ENCODE measurements around the gene ENDOU.

The ENDOU gene

DNA sequence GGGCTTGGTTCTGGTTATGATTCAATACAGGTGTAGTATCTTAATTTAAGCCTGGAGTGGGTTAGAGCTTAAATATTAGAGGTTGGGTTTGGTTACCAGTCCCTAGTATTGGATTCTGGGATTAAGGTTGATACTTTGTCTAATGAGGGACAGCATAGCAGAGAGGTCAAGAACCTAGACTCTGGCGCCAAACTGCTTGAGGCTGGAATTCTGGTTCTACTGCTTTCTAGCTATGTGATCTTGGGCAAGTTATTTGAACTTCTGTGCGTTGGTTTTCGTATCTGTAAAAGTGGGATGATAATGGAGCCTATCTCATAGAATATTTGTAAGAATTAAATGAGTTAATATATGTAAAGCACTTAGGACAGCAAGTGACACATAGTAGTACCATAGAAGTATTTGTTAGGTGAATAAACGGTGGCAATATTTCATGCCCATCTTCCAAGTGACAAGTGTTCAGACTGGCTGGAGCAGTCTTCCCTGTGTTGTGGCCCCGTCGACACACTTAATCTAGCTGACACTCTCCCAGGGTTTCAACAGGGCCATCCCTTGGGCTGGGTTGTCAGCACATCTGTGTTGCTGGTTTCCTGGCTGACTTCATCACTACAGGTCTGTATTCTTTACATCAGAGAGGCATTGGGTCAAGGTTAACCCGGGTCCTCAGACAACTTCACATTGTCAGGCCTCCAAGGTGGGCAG lies 3.0 kb downstream of the ENDOU start:
- DNase-seq (ENCODE audit: low read depth in 4 of 4, low spot score in 1 of 4), result no peak

DNA sequence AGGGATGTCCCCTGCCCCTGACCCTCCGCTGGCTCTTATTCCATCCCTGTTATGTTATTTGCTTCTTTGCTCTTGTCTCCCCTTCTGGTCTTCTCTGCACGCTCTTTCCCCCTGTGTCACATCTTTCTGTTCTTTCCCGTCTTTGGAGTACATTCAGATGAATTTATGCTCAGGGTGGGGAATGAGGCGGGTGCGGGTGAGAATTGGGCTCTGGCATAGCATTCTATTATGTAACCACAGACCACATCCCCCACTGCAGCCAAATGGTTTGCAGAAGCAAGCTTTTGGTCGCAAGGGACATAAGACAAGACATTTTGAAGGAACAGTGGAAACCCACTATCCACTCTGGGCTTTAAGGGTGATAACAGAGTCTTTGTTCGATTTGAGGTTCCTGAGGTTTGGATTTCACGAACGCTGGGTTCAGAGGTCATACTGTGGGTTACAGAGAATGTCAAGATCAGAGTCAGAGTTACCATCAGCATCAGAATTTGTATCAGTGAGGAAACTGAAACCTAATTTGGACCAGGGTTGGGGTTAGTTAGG lies 3.8 kb downstream of the ENDOU start:
- no peak for DNase-seq (ENCODE audit: low read depth in 4 of 4, low spot score in 1 of 4)

DNA sequence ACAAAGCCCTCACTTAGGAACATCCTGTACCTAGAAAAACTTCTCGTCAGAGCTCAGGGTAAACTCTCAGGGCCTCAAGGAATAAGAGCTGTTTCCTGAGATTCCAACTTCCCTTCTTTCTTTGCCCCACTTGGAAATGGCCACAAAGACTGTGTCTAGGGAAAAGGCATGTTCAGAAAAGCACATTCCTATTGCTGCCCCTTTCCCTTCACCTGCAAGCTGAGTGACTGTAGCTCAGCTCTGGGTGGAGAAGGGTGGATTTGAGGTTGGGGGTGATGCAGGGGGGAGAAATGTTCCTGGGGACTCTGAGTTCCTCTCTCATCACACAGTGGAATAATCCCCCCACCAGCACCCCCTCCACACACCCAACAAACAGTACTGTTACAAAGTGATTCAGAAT lies 6.8 kb downstream of the ENDOU start:
- no peak for DNase-seq (ENCODE audit: low read depth in 4 of 4, low spot score in 1 of 4)

DNA sequence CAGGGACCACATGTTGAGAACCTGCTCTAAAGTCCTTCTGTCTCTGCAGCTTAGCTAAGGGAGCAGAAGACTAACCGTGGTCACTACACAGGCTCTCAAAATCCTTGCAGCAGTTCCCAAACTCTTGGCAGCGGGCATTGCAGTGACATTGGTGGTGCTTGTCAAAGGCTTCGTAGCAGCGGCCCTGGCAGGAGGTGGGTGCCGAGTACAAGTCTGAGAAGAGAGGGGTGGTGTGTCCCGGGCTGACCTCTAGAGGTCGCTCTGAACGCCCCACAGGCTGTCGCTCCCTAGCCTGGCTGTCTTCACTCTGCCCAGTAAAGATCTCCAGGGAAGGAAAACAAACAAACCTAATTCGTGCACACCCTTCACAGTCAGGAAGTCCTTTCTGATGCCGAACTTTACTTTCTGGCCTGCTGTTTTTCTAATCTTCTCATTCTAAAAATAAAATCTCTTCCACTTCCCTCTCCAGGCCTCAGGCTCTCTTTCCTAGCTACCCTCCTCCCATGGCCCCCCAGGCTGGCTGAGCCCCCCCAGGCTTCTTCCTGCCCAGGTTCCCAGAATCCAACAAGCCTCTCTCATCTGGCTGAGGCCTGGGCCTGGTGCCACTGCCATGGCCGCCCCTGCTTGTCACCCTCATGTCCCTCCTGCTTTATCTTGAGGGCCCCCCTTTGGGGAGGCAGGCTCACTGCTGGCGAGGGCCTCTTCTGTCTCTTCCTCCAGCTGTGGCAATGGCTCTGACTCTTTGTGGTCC lies 7.7 kb downstream of the ENDOU start:
- peak in 3 of 4 experiments; percentile 19 to 34 (median 20) for DNase-seq (ENCODE audit: low read depth in 4 of 4, low spot score in 1 of 4)

DNA sequence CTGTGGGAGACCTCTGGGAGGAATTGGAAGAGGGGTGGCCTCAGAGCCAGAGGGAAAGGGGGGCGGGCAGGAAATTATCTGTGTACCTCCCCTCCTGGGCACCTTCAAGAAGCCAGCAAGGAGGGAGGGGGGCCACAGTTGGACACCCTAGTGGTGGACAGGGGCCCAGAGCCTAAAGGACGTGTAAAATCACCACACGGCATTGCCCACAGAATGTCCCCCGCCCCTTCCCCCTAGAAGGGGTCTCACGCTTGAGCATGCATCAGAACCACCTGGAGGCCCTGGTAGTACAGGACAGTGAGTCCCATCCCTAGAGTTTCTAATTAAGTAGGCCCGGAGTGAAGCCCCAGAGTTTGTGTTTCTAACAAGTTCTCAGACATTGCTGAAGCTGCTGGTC lies 8.2 kb downstream of the ENDOU start:
- DNase-seq (ENCODE audit: low read depth in 4 of 4, low spot score in 1 of 4), result no peak

DNA sequence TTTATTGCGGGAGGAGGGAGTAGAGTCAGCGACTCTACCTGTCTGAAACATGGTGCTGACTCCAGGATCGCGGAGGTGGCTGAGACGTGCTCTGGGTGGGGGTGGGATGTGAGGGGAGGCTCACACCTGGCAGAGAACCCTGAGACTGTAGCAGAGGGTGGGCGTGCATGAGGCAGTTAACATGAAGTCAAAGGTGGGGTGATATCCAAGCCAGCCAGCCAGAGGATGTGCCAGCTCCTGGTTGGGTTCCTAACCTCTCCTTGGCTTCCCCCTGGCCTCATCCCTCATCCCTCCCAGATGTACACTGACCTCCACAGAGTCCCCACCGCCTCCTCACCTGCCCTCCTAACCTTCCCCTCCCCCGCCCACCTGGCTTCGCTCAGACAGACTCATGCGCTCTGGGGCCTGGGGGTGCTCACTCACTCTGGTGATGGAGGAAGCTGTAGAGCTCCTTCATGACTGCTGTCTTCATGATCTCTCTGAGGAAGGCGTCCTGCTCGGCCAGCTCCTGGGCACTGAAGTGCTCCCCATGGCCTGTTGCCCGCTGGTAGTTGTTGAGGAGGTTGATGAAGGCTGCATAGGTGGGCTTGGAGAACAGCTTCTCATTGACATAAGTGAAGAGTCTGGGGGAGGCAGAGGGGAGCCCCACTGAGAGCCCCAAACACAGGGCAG lies 9.3 kb downstream of the ENDOU start:
- DNase-seq (ENCODE audit: low read depth in 4 of 4, low spot score in 1 of 4), result no peak

DNA sequence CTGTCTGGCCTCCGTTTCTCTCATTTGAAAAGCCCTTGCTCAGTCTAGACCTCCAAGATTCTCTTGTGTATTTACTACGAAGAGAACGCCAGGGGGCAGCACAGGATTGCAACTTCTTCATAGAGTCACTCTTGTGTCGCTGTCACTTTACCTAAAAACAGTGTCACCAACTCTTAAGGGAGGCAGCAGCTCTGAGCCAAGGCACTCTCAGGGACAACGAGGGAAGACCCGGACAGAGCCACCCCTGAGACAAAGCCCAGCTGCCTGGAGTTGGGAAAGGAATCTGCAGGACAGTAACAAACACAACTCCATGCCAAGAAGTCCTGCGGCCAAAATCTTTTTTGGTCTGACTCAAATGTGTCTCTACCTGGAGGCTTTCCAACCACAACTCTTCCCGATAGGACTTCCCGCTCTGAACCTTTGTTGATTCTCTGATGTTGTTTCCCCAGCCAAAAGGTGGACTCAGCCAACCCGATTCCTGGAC lies 9.9 kb downstream of the ENDOU start:
- peak; percentile 68 to 75 (median 70) for DNase-seq (ENCODE audit: low read depth in 4 of 4, low spot score in 1 of 4)

DNA sequence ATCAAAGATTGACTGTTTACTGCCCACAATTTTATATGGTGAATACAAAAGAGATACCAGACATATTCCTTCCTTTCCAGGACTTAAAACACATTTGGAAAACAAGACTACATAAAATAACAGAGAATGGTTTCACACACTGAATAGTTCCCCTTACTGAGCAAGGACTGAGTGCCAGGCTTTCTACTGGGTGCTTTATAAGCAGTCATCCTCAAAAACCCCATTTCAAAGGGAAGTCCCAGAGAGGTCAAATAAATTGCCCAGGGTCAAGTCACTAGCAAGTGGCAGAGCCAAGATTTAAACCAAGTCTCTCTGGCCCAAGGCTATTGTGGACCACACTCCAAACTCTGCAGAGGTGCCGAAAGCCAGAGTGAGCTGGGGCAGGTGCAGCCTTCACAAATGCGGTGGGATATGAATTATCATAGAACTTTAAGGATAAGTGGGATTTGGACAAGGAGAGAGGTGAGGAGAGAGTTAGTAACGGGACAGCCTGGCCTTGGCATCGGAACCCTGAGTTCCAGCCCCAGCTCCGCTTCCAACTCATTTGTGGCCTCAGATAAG lies 10.4 kb downstream of the ENDOU start:
- no peak for DNase-seq (ENCODE audit: low read depth in 4 of 4, low spot score in 1 of 4)

DNA sequence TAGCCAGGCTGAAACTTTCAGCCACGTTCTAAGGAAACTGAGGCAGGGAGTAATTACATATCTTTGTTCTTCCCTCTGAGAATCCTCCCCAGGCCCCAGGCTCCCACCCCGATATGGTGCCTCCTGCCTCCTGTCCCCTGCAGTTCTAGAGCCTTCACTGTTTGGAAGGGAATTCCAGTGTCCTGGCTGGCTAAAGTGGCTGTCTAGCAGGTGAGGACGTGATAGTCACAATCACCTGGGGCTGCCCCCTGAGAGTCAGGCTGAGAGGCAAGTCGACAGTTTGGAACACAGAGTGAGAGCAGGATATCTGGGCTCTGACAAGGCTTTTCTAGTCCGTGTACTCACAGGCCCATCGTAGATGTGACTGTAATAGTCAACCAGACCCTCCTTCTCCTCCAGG lies 13.1 kb downstream of the ENDOU start:
- DNase-seq (ENCODE audit: low read depth in 4 of 4, low spot score in 1 of 4), result no peak

DNA sequence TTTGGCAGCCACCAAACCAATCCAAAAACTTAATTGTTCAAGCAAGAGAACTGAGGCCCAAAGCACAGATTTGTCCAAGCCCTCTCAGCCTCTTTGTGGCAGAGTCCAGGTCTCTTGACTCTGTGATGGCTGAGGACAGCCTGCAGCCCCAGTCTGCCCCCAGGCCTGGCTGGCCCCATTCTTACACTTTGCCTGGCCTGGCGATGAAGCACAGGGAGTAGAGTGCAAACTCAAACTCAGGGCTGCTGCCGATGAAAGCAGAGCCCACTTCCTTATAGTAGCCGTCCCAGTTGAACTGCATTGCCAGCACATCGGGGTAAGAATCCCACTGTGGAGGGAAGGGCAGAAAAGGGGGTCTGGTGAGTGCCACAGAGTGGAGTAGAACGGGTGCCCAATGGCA lies 13.8 kb downstream of the ENDOU start:
- DNase-seq (ENCODE audit: low read depth in 4 of 4, low spot score in 1 of 4), result no peak

DNA sequence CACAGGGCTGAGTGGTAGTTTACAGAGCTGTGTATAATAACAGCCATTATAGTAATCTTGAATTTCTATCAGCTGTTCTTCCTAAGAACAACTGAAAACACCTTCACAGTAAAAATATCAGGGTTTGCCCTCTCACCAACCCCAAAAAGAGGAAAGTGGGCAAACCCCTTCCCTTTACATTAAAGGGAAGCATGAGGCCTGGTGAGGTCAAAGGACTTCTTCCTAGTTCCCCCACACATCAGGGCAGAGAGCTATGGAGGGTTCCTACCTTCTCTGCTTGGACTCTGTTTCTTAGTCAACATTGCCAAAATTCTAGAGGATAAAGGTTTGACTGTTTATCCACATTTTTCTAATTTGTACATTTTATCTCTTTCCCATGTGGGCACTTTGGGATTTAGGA lies 15.0 kb downstream of the ENDOU start:
- DNase-seq (ENCODE audit: low read depth in 4 of 4, low spot score in 1 of 4), result no peak

DNA sequence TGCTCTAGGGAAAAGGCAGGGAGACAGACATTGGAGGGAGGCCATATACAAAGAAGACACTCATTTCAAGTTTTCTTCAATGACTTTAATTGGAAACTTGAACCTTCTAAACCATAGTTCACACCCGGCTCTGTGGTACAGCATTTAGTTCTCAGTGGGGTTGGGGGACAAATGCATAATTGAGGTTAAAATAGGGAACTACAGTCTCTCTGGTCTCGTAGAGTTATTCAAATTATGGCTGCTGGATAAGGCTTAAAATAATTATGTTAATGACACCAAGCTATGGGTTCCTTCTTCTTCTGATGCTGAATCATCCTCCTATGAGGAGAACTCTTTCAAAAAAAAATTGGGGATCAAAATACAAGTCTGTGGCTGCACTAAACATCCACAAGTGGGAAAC lies 15.6 kb downstream of the ENDOU start:
- no peak for DNase-seq (ENCODE audit: low read depth in 4 of 4, low spot score in 1 of 4)

DNA sequence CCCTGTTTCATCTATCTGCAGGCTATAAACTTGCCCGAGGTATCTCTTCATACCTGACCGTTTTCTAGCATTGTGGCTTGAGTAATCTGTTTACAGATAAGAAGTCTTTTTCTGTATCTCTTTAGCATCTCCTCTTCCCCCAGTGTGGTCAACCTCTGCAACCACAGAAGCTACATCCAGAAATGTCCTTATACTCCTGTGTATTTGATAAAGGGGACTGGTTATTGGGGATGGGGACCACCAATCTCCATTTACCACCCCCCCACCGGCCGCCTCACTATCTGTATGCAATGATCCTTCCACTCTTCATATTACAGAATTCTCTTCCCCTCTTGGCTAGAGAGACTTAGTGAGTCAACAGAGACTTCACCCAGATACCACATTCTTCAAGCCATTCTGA lies 16.1 kb downstream of the ENDOU start:
- DNase-seq (ENCODE audit: low read depth in 4 of 4, low spot score in 1 of 4), result no peak

DNA sequence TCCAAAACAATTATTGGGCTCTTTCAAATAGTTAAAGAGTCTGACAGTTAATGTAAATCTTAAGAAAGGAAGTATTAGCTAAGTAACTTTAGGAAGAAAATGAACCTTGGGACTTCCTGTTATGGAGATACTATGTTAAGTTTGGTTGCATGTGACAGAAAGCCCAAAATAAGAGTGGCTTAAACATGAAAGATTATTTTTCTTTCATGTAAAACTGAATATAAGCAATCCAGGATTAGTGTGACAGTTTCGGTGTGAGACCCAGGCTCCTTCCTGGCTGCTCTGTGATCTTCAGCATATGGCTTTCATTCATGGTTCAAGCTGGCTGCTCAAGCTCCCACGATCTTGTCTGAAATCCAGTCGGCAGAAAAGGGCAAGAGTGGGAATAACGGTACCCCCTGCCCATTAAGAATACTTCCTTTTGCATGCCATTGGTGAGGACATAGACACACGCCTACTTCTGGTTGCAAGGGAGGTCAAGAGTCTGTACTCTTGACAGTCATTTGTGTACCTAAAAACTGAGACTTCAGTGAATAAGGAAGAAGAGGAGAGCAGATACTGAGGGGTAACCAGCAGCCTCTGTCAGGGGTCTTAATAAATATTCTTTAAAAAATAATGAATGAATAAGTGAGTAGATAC lies 17.3 kb downstream of the ENDOU start:
- no peak for DNase-seq (ENCODE audit: low read depth in 4 of 4, low spot score in 1 of 4)

DNA sequence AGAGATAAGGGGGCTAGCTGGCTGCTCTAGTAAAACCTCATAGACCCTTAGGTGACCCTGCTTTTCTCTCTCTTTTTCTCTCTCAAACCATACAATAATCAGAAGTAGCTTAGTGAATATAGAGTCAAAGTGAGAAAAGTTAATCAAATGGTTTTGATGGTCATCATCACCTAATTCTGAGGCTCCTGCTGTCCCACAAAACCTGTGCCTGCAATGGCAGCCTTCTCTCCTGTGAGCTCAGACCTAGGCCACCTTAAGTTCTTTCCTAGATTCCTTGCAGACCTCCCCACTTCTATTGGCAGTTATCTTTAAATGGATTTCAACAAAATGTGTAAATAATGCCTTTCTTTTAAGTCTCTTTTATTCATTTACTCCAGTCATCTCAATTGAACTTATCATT lies 17.9 kb downstream of the ENDOU start:
- no peak for DNase-seq (ENCODE audit: low read depth in 4 of 4, low spot score in 1 of 4)

DNA sequence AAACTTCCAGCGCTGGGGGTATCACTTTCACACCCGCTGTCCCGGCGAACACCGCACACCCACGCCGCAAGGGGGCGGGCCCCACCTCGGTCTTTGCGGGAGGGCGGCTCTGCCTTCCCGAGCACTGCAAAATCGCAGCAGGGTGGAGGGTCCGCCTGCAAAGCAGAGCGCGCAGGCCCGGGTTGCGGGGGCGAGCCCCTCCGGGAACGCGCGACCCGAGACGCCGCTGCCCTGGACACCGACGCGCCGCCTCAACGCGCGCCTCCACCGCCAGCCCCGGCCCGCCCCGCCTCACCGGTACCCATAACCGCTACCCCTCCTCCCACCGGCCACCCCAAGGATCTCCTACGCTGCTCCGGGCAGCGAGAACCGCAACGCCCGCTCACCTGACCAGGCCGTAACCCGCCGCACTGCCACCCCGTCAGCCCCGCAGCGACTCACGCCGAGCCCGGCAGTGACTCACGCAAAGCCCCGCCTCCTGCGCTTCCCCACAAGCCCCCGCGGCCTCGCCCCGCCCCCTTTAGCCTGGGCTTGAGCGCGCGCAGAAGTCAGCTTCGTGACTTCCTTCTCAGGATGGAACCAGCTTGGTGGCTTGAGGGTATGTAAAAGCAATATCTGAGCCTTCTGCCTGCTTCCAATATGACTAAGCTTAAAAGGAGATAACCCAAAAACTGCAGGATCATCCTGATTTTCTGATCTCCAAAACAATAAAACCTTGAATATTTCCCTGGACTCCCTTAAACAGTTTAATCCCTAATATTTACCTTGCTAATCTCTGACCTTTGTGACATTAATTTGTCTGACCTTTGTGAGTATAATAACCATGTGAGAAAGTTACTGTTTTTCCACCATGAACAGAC lies 19.5 kb downstream of the ENDOU start, which contains the start of gene RPAP3:
TSS of gene RPAP3 (minus strand) at position 465 of the 860 bp plus-strand sequence. CDS start 3,190 bp downstream, outside the sequence.
- peak; percentile 95 to 99 (median 98) for DNase-seq (ENCODE audit: low read depth in 4 of 4, low spot score in 1 of 4)

DNA sequence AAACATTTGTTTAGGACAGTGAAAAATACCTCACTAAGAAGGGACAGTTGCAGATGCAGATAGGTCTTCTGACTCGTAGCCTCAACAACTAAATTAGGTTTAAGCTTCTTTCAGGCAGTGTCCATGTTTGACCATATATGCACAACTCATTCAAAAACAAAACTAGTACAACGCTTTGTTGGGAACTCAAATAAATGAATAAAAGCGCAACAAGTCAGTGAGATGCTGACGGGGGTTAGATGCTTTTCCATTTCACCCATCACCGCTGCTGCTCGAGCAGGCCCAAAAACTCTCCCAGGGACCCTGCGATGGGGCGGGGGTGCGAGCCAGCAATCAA lies 20.1 kb downstream of the ENDOU start:
- DNase-seq (ENCODE audit: low read depth in 4 of 4, low spot score in 1 of 4), result no peak

DNA sequence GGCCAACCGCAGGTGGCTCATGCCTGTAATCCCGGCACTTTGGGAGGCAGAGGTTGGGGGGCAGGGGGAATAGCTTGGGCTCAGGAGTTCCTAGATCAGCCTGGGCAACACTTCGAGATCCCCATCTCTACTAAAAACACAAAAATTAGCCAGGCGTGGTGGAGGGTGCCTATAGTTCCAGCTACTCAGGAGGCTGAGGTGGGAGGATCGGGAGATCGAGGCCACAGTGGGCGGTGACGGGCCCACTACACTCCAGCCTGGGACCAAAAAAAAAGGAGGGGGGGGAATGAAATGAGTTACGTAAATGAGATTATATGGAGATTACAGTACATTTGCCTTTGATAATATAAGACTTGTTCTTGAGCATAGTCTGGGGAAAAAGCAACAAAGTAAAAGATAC lies 20.6 kb downstream of the ENDOU start:
- DNase-seq (ENCODE audit: low read depth in 4 of 4, low spot score in 1 of 4), result no peak

DNA sequence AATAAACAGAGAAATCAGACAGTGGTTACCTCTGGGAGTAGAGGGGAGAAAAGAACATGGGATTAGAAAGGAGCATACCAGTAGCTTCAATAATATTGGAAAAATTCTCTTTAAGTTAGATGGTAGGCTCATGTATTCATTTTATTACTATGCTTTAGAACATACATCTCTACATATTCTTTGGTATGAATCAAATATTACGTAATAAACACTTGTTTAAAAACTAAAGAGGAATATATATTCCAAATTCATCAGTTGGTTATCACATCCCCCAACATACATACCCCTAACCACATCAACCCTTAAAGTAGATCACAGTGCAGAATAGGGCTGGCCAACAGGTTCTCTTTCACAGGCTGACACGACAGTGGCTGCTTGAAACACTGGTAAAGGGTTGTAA lies 25.0 kb downstream of the ENDOU start:
- DNase-seq (ENCODE audit: low read depth in 4 of 4, low spot score in 1 of 4), result no peak

DNA sequence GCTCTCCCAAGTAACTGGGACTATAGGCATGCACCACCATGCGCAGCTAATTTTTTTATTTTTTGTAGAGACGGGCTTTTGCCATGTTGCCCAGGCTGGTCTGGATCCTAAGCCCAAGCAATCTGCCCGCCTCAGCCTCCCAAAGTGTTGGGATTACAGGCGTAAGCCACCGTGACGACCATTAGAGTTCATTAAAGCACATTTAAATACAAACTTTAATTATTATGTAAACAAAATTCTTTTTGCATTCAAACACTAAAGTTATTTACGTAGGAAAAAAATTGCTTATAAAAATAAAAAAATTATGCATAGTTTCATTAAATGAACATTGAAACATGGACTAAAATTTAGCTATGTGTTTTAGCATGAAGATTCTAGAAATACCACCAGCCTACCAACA lies 26.7 kb downstream of the ENDOU start:
- no peak for DNase-seq (ENCODE audit: low read depth in 4 of 4, low spot score in 1 of 4)
